GM12878 (cell line): ENCODE measurements around the gene TATDN3. TPM values are rescaled to one million over a fixed set of nuclear protein-coding genes. Genes with fewer than 3 reads are reported as not detected.

Experiments used
- ATAC-seq: fragments of 200-7000 bp; cut with Tn5 transposase; 3 replicates; pipeline ENCODE4 v1.9.1; 2020; ENCODE audit warnings: mild to moderate bottlenecking, moderate library complexity
- BruUV-seq: library from RNA; stranded (reverse); fragments of 400-500 nt; replicated peaks from 2 replicates; lab custom pipeline; 2021; lab: Mats Ljungman, UMichigan
- CTCF ChIA-PET: fragments of 300-600 bp; sonication (Branson Sonifier 250); formaldehyde crosslinking; extraction: SDS; loops from one replicate; lab custom pipeline; 2021; ENCODE audit warnings: inconsistent platforms; lab: Yijun Ruan, JAX
- POLR2A ChIA-PET: fragments of 350-600 bp; formaldehyde crosslinking; extraction: SDS; loops from one replicate; lab custom pipeline; 2021; ENCODE audit warnings: inconsistent platforms; lab: Charles Lee
- RAD21 ChIA-PET: fragments of 300-600 bp; sonication (Branson Sonifier 250); formaldehyde crosslinking; loops from one replicate; lab custom pipeline; 2023; ENCODE audit warnings: antibody characterized with exemption; ENCODE audit not compliant: unreplicated experiment; lab: Charles Lee
- SMC1A ChIA-PET: fragments of 300-600 bp; sonication (Branson Sonifier 250); formaldehyde crosslinking; loops from one replicate; lab custom pipeline; 2023; ENCODE audit not compliant: unreplicated experiment, uncharacterized antibody; lab: Charles Lee
- DNase-seq: peaks from one replicate; pipeline ENCODE4 v3.0.0-alpha.2; 2011; ENCODE audit warnings: low read depth, low spot score
- FAIRE-seq: peaks from 3 replicates; lab custom pipeline; 2011; peaks lifted over from hg19 to GRCh38; lab: Jason Lieb, UNC
- H2AFZ ChIP-seq: 2 replicates; pipeline ENCODE4 v1.6.0; 2011; ENCODE audit warnings: low read depth, low read length, control low read depth; ENCODE audit not compliant: control insufficient read depth
- H3K27ac ChIP-seq: 2 replicates; pipeline ENCODE4 v1.5.1; 2011; ENCODE audit warnings: control low read depth; ENCODE audit not compliant: control insufficient read depth, insufficient read depth
- H3K27me3 ChIP-seq, 2 experiments: replicated peaks in 1 of 2; 2 replicates each; pipeline versions ENCODE4 v1.6.0 to v1.6.1; 2011; ENCODE audit warnings: low read length in 1 of 2; ENCODE audit not compliant: control insufficient read depth in 2 of 2, insufficient read depth in 2 of 2
- H3K36me3 ChIP-seq, 2 experiments: 2 replicates each; pipeline ENCODE4 v1.5.1; 2011; ENCODE audit warnings: low read length in 1 of 2; ENCODE audit not compliant: control insufficient read depth in 2 of 2, insufficient read depth in 2 of 2
- H3K4me1 ChIP-seq: 2 replicates; pipeline ENCODE4 v1.6.1; 2011; ENCODE audit warnings: mild to moderate bottlenecking, low read length, moderate library complexity, mixed read lengths; ENCODE audit not compliant: control insufficient read depth, insufficient read depth
- H3K4me2 ChIP-seq: 2 replicates; pipeline ENCODE4 v1.6.0; 2011; ENCODE audit warnings: control low read depth; ENCODE audit not compliant: control insufficient read depth, insufficient read depth
- H3K4me3 ChIP-seq: fragments of 200-600 bp; sonication (generic); 2 replicates; pipeline ENCODE4 v1.5.1; 2016
- H3K79me2 ChIP-seq: 2 replicates; pipeline ENCODE4 v1.6.0; 2011; ENCODE audit warnings: low read length; ENCODE audit not compliant: control insufficient read depth, insufficient read depth
- H3K9ac ChIP-seq: 2 replicates; pipeline ENCODE4 v1.8.0; 2011; ENCODE audit warnings: low read length, control low read depth, mixed read lengths; ENCODE audit not compliant: control insufficient read depth, insufficient read depth
- H3K9me3 ChIP-seq: replicated peaks from 3 replicates; pipeline ENCODE4 v1.5.1; 2011; ENCODE audit warnings: mild to moderate bottlenecking, low read length; ENCODE audit not compliant: control insufficient read depth, insufficient read depth
- H4K20me1 ChIP-seq: 2 replicates; pipeline ENCODE4 v1.6.0; 2011; ENCODE audit not compliant: control insufficient read depth, insufficient read depth
- ATF3 ChIP-seq: IDR thresholded peaks from 2 replicates; pipeline ENCODE4 v1.6.1; 2011; ENCODE audit warnings: low read depth, mild to moderate bottlenecking, low read length, moderate library complexity, borderline replicate concordance; ENCODE audit errors: extremely low read depth
- CUX1 ChIP-seq: IDR thresholded peaks from 2 replicates; pipeline ENCODE4 v1.6.1; 2012; ENCODE audit warnings: improper control_type of control experiment, low read depth, low read length; ENCODE audit not compliant: insufficient replicate concordance
- IRF5 ChIP-seq: fragments of 450-650 bp; IDR thresholded peaks from 2 replicates; pipeline ENCODE4 v1.6.1; 2017; ENCODE audit warnings: borderline replicate concordance
- MLLT1 ChIP-seq: fragments of 450-650 bp; IDR thresholded peaks from 2 replicates; pipeline ENCODE4 v1.6.1; 2016; ENCODE audit warnings: mild to moderate bottlenecking
- RCOR1 ChIP-seq: conservative IDR thresholded peaks from 2 replicates; pipeline ENCODE4 v1.6.1; 2012; ENCODE audit warnings: low read depth, low read length, improper control_type of control experiment
- RFX5 ChIP-seq: IDR thresholded peaks from 2 replicates; pipeline ENCODE4 v1.6.1; 2011; ENCODE audit warnings: low read depth, low read length, improper control_type of control experiment
- SMAD5 ChIP-seq: IDR thresholded peaks from 2 replicates; pipeline ENCODE4 v1.6.1; 2016; ENCODE audit warnings: antibody characterized with exemption, low read depth
- SMARCA5 ChIP-seq: fragments of 450-650 bp; IDR thresholded peaks from 2 replicates; pipeline ENCODE4 v1.6.1; 2017; ENCODE audit warnings: mild to moderate bottlenecking
- ZBED1 ChIP-seq: IDR thresholded peaks from 2 replicates; pipeline ENCODE4 v1.6.1; 2016; ENCODE audit warnings: borderline replicate concordance
- ZNF217 ChIP-seq: fragments of 450-650 bp; IDR thresholded peaks from 2 replicates; pipeline ENCODE4 v1.6.1; 2017; ENCODE audit warnings: antibody characterized with exemption, mild to moderate bottlenecking
- WGBS: methylation state at CpG from one replicate; pipeline ENCODE4 v1.1.6; 2016; ENCODE audit warnings: low lambda C conversion rate; ENCODE audit not compliant: insufficient replicate concordance, insufficient coverage; ENCODE audit errors: missing lambda C conversion rate; 5-methylcytosine and 5-hydroxymethylcytosine counted together
- in situ Hi-C: fragments of 300-500 bp; cut with MboI; formaldehyde crosslinking; loops from 9 replicates; pipeline ENCODE4 v1.14.3; 2018; ENCODE audit warnings: mixed read lengths
- intact Hi-C: fragments of 100-400 bp; cut with micrococcal nuclease; formaldehyde crosslinking; loops from one replicate; pipeline ENCODE4 v1.14.2; 2022; ENCODE audit not compliant: unreplicated experiment
- polyA plus RNA-seq, 11 experiments: library from polyadenylated mRNA; depleted of rRNA in 4 of 11; unstranded in 6 of 11; stranded (reverse) in 5 of 11; fragments of >200 nt; fragmentation: Nextera tagmentation in 4 of 11; fragmentation: Illumina TruSeq in 1 of 11; extraction: Ambion mirVana in 4 of 11; extraction: Trizol in 1 of 11; gene quantifications; 1 replicate in 1 of 11; 2 replicates in 10 of 11; pipeline versions ENCODE4 v1.2.1 to v1.2.3, GENCODE V29; 2011 to 2016; ENCODE audit warnings: inconsistent platforms in 2 of 11, missing spikeins in 2 of 11, low read depth in 1 of 11
- total RNA-seq, 4 experiments: library from RNA; depleted of rRNA in 3 of 4; stranded (reverse); fragments of >200 nt in 3 of 4; fragmentation: Illumina TruSeq in 1 of 4; extraction: Trizol in 1 of 4; gene quantifications; 2 replicates each; pipeline versions ENCODE4 v1.2.1 to v1.2.3, GENCODE V29; 2013 to 2021

Gene TATDN3
- total and polyA plus RNA-seq, 10 of the 15 experiments (the other 5 are each of a cell fraction or from before 2014, with no cell fraction given), result 15.5 to 40.0 (median 22.7) TPM

- Histone ChIP-seq H4K20me1 (no peaks in the 10 kb centered on the region), H3K79me2 (no peaks in the 10 kb centered on the region), H3K36me3 (no peaks in the 10 kb centered on the region), H3K27me3 (no peaks in the 10 kb centered on the region), H2AFZ (no peak overlapping the region), H3K9me3 (peaks cover 18% of the 10 kb centered on the region), H3K4me2 (no peak overlapping the region)
- 99% methylated on average over 4 of the region's 4 CpGs for WGBS
- FAIRE-seq, result no peak
- BruUV-seq, result no TSS peak
- ChIA-PET SMC1A (interaction anchor here (1.3 to 1.7 kb wide), 2 partner anchors 11 to 12 kb away, joined by 3 to 5 read pairs; no protein-coding TSS in a partner anchor), RAD21 (interaction anchor here (0.7 kb wide), 1 partner anchor 168 kb away, joined by 3 read pairs; no protein-coding TSS in a partner anchor)
- in situ Hi-C loops, result no loop called here
- DNase-seq, result no peak
- TF ChIP-seq MLLT1 (no peak), SMARCA5 (no peak), ATF3 (no peak), SMAD5 (no peak), RCOR1 (no peak), IRF5 (no peak), ZNF217 (no peak), RFX5 (no peak), ZBED1 (no peak), CUX1 (no peak)
- TF ChIP-seq, all 136 proteins: peak for 0
- Histone ChIP-seq H3K9ac (no peak overlapping the region), H3K4me3 (no peak overlapping the region), H3K27ac (no peak overlapping the region), H3K4me1 (peaks cover 4% of the 10 kb centered on the region)
- POLR2A ChIA-PET, result interaction anchor here (1.4 kb wide), 1 partner anchor 31 kb away, joined by 3 read pairs; the partner anchor contains the start of gene FLVCR1
- intact Hi-C loops, result no loop called here
- CTCF ChIA-PET, result interaction anchor here (0.6 to 2.4 kb wide), 5 partner anchors 12 to 261 kb away, joined by 3 to 10 read pairs (median 4); no protein-coding TSS in a partner anchor
- ATAC-seq, result no peak
These were observed 35.6 kb downstream of the TATDN3 start for GRCh38 chr1:212827171-212827776.
